GM12873 (cell line): Measurements from ENCODE around the gene NT5DC3.

Experiments used
- CTCF ChIP-seq: IDR thresholded peaks from 2 replicates; pipeline ENCODE4 v1.5.1; 2012; ENCODE audit warnings: low read depth, mild to moderate bottlenecking, moderate library complexity, low read length, control low read depth; ENCODE audit not compliant: insufficient read depth; ENCODE audit errors: missing control alignments

The NT5DC3 gene

DNA sequence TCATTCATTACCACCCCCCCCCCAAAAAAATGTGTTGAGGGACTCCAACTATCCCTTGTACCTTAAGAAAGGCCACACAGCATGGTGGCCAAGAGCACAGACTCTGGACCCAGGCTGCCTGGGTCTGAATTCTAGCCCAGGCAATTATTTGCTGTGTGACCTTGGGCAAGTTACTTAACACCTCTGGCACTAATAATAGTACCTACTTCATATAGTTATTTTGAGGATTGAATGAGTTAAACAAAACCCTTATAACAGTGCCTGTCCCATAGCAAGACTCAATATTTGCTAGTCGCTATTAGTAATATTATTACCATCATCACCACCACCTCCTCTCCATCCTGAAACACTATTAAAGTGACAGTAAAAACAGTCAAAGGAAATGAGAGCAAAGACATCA, 37.2 kb downstream of the NT5DC3 start:
- no peak for TF ChIP-seq CTCF

DNA sequence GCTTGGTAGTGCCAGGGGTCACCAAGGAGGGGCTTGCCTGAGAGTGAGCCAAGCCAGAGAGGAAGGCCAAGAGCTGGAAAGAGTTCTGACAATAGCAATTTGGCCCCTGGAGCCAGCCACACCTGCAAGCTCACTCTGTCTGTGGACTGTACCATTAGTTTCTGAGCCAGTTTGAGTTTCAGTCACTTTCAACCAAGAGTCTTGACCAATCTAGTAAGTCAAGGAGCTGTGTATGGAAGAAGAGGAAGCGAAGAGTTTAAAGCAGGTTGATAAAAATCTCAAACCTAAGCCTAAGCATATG, 38.5 kb downstream of the NT5DC3 start:
- TF ChIP-seq CTCF = no peak

DNA sequence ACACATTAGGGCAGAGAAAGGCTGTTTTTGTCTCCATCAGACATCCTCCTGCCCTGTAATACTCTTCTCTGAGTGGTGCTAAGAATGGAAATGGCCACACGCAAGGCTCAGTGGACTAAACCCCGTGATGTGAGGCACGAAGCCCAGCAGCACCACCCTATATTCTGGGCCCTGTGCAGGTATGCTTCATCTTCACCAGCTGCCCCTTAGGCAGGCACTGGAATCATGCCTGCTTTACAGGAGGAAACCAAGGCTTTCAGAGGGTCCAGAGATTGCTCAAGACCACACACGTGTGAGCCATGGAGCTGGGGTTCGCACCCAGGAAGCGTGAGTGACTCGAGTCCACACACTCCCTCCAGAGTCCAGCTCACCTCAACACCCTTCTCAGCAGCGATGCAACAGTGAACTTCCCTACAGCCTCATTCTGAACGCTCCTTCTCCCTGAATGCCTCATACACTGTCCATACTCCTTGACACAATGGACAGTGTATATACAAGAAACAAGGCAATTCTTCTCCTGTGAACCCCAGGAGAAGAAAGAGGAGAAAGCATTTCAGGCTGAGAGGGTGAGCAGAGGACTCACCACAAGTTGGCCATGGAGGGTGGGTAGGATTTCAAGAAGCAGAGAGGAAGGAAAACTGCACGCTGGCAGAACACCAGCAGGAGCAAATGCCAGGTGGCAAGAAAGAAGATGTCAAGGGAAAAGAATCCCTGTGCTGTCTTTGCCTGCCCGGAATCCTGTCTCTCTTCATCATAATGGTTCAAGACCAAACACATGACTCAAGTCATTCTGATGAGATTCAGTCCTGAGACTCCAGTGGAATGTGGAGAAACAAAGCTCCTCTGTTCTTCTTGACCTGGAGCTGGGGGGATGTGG, 39.1 kb downstream of the NT5DC3 start:
- TF ChIP-seq CTCF = no peak

DNA sequence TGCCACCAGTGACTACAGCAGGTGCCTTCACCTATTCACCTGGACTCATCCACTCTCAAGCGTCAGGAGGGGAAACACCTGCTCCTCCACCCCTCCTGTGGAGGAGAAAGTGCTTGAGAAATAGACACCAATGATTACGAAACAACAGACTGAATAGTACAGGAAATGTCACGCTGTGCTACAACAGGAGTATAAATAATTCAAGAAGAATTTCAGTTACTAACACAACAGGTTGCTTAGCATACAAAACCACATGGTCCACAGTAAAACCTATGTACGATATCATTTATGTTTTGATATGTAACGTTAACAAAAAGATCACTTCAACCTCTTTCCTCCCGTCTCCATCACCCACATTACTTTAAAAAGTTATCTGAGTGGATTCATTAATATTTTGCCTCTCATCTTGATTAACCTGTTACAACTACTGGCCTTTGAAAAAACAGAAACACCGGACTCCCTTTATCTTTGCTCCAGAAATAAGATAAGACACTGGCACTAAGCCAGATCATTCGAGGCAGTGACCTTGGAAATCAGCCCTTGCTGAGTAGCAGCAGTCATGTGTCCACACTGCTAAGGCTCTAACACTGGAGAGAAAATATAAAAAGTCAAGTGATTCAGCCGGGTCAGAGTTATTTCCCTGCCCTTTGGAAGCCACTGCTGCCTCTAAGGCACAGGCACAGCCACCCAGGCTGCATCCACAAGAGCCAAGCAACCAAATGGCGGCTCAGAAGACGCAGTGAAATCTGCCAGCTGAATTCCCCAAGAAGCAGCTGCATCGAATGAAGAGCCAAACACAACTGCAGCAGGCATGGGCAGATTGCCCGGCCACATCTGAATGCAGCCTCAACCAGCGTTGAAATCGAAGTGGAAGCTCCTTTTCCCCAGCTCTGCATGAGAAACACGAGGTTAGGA, 40.9 kb downstream of the NT5DC3 start:
- no peak for TF ChIP-seq CTCF

- no peak for TF ChIP-seq CTCF
Measured at GRCh38 chr12:103799504-103799856, 41.6 kb downstream of the NT5DC3 start.

DNA sequence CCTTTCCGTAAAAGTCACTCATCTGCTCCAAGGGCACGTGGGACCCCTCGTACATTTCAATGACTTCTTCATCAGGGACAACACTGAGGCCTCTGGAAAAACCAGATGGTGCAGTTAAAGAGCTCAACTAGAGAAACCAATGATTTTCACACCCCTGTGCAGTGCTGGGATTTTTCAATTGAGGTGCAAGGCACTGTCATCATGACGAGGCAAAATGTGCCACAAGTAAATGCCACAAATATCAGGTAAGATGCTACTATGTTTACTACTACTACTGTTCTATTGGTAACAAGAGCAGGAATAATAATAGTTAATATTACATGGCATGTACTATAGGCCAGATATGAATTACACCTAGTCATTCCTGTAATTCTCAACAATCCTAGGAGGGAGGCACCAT, 42.4 kb downstream of the NT5DC3 start:
- no peak for TF ChIP-seq CTCF
